ENCODE data around the gene PDIA2.

DNA sequence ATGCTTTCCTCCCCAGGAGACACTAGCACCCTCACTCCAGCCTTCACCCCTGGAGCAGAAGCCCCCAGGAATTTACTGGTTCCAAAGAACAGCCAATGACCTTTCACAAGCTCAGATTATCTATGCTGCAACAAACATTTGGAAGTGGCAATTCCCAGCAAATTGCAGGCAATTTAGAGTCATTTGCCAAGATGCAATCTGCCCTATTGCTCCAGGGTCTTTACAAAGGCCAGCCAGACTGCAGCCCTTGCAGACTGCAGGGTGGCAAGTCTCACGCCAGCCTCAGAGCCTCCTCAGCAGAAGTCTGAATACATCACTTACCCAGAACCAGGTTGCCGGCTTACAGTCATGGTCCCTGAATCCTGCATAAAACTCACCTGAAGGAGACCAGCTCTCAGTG lies 47.8 kb downstream of the PDIA2 start:
- TF ChIP-seq ZFP30 (CRISPR knock-in tag; IDR thresholded peaks at IDR 0.05) (no peak), PATZ1 (CRISPR knock-in tag; IDR thresholded peaks at IDR 0.05; ENCODE audit: borderline replicate concordance) (no peak), ESRRG (CRISPR knock-in tag; IDR thresholded peaks at IDR 0.05) (no peak), ZNF70 (CRISPR knock-in tag; IDR thresholded peaks at IDR 0.05) (no peak), RARB (CRISPR knock-in tag; IDR thresholded peaks at IDR 0.05) (no peak)

Measured in SK-N-SH treated with all-trans-retinoic acid at 6 μM for 48 hours (cell line).